ENCODE measurements around the gene CRY1.
"Not testable (repeated sequence)": the region's sequence is repeated elsewhere in the genome, so short reads cannot be mapped to it uniquely, and the experiment has no call there.

GRCh38 chr12:107073266-107073665, 20.1 kb downstream of the CRY1 start:
- not testable (repeated sequence) for TF ChIP-seq POLR2AphosphoS5 (IDR thresholded peaks at IDR 0.05; ENCODE audit: control insufficient read depth, insufficient read depth, low read depth, low read length); EP400 (IDR thresholded peaks at IDR 0.05); USF2 (CRISPR knock-in tag; IDR thresholded peaks at IDR 0.05); CEBPB (tag; IDR thresholded peaks at IDR 0.05)
- TF ChIP-seq, protein P1, sequence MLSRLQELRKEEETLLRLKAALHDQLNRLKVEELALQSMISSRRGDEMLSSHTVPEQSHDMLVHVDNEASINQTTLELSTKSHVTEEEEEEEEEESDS (CRISPR knock-in tag; IDR thresholded peaks at IDR 0.05), result not testable (repeated sequence)

All from K562 (cell line).